ENCODE measurements around the gene PPM1L. TPM values are rescaled to one million over a fixed set of nuclear protein-coding genes. Genes with fewer than 3 reads are reported as not detected.
A peak's percentile ranks its signal among the peaks of the same experiment; 100 is the strongest.

PPM1L gene
- total and polyA plus RNA-seq, 10 of the 15 experiments (the other 5 are each of a cell fraction or from before 2014, with no cell fraction given), result under 0.01 to 0.33 (median 0.06) TPM; not detected in 1

- TF ChIP-seq ATF2 (IDR thresholded peaks at IDR 0.05; ENCODE audit: low read length) (peak; percentile 29; the same call in 1 of the 2 replicates), CREM (IDR thresholded peaks at IDR 0.05; ENCODE audit: low read depth) (peak; percentile 78), RUNX3 (IDR thresholded peaks at IDR 0.05; ENCODE audit: low read length) (peak; percentile 81), KLF5 (IDR thresholded peaks at IDR 0.05; ENCODE audit: partially characterized antibody) (no peak)
Measured at GRCh38 chr3:160980740-160981139, 224.7 kb downstream of the PPM1L start (continued).

GRCh38 chr3:160981217-160981938 lies 225.3 kb downstream of the PPM1L start:
- Histone ChIP-seq H3K9ac (ENCODE audit: control insufficient read depth, insufficient read depth, low read length) (no peak overlapping the region), H4K20me1 (ENCODE audit: control insufficient read depth, insufficient read depth) (no peaks in the 10 kb centered on the region), H3K36me3 (ENCODE audit: control insufficient read depth in 2 of 2, insufficient read depth in 2 of 2, low read length in 1 of 2) (no peaks in the 10 kb centered on the region), H2AFZ (ENCODE audit: control insufficient read depth, low read depth, low read length) (no peak overlapping the region), H3K4me2 (ENCODE audit: control insufficient read depth, insufficient read depth) (no peak overlapping the region), H3K79me2 (ENCODE audit: control insufficient read depth, insufficient read depth, low read length) (no peaks in the 10 kb centered on the region), H3K4me3 (no peak overlapping the region), H3K27me3 (replicated peaks in 1 of 2; ENCODE audit: control insufficient read depth in 2 of 2, insufficient read depth in 2 of 2, low read length in 1 of 2) (no peaks in the 10 kb centered on the region), H3K4me1 (ENCODE audit: control insufficient read depth, insufficient read depth, low read length) (no peaks in the 10 kb centered on the region), H3K9me3 (replicated peaks; ENCODE audit: control insufficient read depth, insufficient read depth, low read length) (no peaks in the 10 kb centered on the region; the same call in 2 of the 3 replicates), H3K27ac (ENCODE audit: control insufficient read depth, insufficient read depth) (no peak overlapping the region)
- FAIRE-seq (no peak), ATAC-seq (peak; percentile 96), DNase-seq (ENCODE audit: low read depth, low spot score) (peak; percentile 31)
- in situ Hi-C loops (cut with MboI), result no loop called here
- intact Hi-C loops (cut with micrococcal nuclease; ENCODE audit: unreplicated experiment), result no loop called here
- ChIA-PET RAD21 (ENCODE audit: unreplicated experiment) (no interaction called here), CTCF (interaction anchor here (0.6 kb wide), 1 partner anchor 323 kb away, joined by 3 read pairs; no protein-coding TSS in a partner anchor), SMC1A (ENCODE audit: uncharacterized antibody, unreplicated experiment) (interaction anchor here (0.7 kb wide), 1 partner anchor 20 kb away, joined by 3 read pairs; no protein-coding TSS in a partner anchor), POLR2A (no interaction called here)
- TF ChIP-seq RUNX3 (IDR thresholded peaks at IDR 0.05; ENCODE audit: low read length), result peak; percentile 47
- no peak for TF ChIP-seq NFYB (IDR thresholded peaks at IDR 0.05; ENCODE audit: insufficient read depth, low read depth, low read length)
- no peak for TF ChIP-seq ELK1 (IDR thresholded peaks at IDR 0.05; ENCODE audit: low read depth, low read length)
- TF ChIP-seq E2F8 (IDR thresholded peaks at IDR 0.05; ENCODE audit: low read depth, partially characterized antibody), result no peak
- no peak for TF ChIP-seq FOS (IDR thresholded peaks at IDR 0.05; ENCODE audit: borderline replicate concordance, extremely low read depth, insufficient read length)
- peak; percentile 15; the same call in 1 of the 2 replicates for TF ChIP-seq BCL11A (IDR thresholded peaks at IDR 0.05; ENCODE audit: low read depth, low read length)
- TF ChIP-seq ETV6 (conservative IDR thresholded peaks at IDR 0.05 in 1 of 2, IDR thresholded peaks at IDR 0.05 in 1 of 2; ENCODE audit: borderline replicate concordance in 1 of 2, low read depth in 1 of 2), result 0 out of 4 replicates have a peak, but pooled peaks of 1 of the 2 experiments have one; percentile 10
- peak; percentile 3; the same call in 1 of the 2 replicates for TF ChIP-seq ATF2 (IDR thresholded peaks at IDR 0.05; ENCODE audit: low read length)
- WGBS (ENCODE audit: insufficient coverage, insufficient replicate concordance, low lambda C conversion rate, missing lambda C conversion rate), result 65% methylated on average over 3 of the region's 3 CpGs
- no TSS peak for BruUV-seq (replicated peaks)

All from GM12878 (cell line).